HepG2 (cell line): ENCODE data around the gene FBRSL1. TPM values are rescaled to one million over a fixed set of nuclear protein-coding genes. Genes with fewer than 3 reads are reported as not detected.
"Not testable (repeated sequence)": the region's sequence is repeated elsewhere in the genome, so short reads cannot be mapped to it uniquely, and the experiment has no call there.

Experiments used
- ATAC-seq: fragments of 200-7000 bp; cut with Tn5 transposase; 3 replicates; pipeline ENCODE4 v1.9.1; 2020; ENCODE audit warnings: mild to moderate bottlenecking, moderate library complexity
- BruUV-seq: library from RNA; stranded (reverse); fragments of 400-500 nt; replicated peaks from 2 replicates; lab custom pipeline; 2021; lab: Mats Ljungman, UMichigan
- CTCF ChIA-PET: fragments of 300-600 bp; formaldehyde crosslinking; extraction: SDS; loops from one replicate; lab custom pipeline; 2021; ENCODE audit warnings: low total read pairs, inconsistent platforms, low intra/inter-chr PET ratio; lab: Yijun Ruan, JAX
- POLR2A ChIA-PET: fragments of 350-600 bp; sonication (Branson Sonifier 250); formaldehyde crosslinking; loops from one replicate; lab custom pipeline; 2020; ENCODE audit warnings: antibody characterized with exemption, inconsistent platforms; lab: Yijun Ruan, JAX
- DNase-seq: peaks from one replicate; pipeline ENCODE4 v3.0.0-alpha.2; 2015; ENCODE audit warnings: low spot score
- FAIRE-seq: peaks from 3 replicates; lab custom pipeline; 2011; peaks lifted over from hg19 to GRCh38; lab: Jason Lieb, UNC
- H2AFZ ChIP-seq: one replicate; pipeline ENCODE4 v1.6.1; 2011; ENCODE audit warnings: low read length, inconsistent platforms
- H3K27ac ChIP-seq: fragments of 300-600 bp; 3 replicates; pipeline ENCODE4 v1.8.0; 2011; ENCODE audit warnings: mixed run types, mild to moderate bottlenecking, mixed read lengths, low read length, inconsistent platforms; ENCODE audit not compliant: insufficient read depth; ENCODE audit errors: extremely low read length
- H3K27me3 ChIP-seq, 2 experiments: fragments of 200-600 bp in 1 of 2; 2 replicates in 1 of 2; 3 replicates in 1 of 2; pipeline versions ENCODE4 v1.6.0 to v1.8.0; 2011; ENCODE audit warnings: low read length in 2 of 2, mild to moderate bottlenecking in 2 of 2, moderate library complexity in 2 of 2, inconsistent platforms in 1 of 2; ENCODE audit not compliant: insufficient read depth in 2 of 2, control insufficient read depth in 1 of 2
- H3K36me3 ChIP-seq, 2 experiments: fragments of 200-600 bp in 1 of 2; replicated peaks in 1 of 2; 2 replicates in 1 of 2; 3 replicates in 1 of 2; pipeline versions ENCODE4 v1.5.1 to v1.8.0; 2011; ENCODE audit warnings: low read length in 2 of 2, inconsistent platforms in 1 of 2; ENCODE audit not compliant: insufficient read depth in 2 of 2, control insufficient read depth in 1 of 2
- H3K4me1 ChIP-seq: 2 replicates; pipeline ENCODE4 v1.5.1; 2012; ENCODE audit warnings: low read length, inconsistent platforms; ENCODE audit not compliant: insufficient read depth
- H3K4me2 ChIP-seq: 2 replicates; pipeline ENCODE4 v1.6.0; 2011; ENCODE audit warnings: low read depth, low read length, inconsistent platforms
- H3K4me3 ChIP-seq, 3 experiments: fragments of 200-600 bp in 1 of 3; sonication (generic), shearing (Covaris generic) in 1 of 3; replicated peaks in 1 of 3; 2 replicates each; pipeline ENCODE4 v1.5.1; 2011 to 2016; ENCODE audit warnings: low read length in 3 of 3, inconsistent platforms in 2 of 3, low read depth in 2 of 3, mild to moderate bottlenecking in 2 of 3, control low read depth in 1 of 3, mixed read lengths in 1 of 3; ENCODE audit not compliant: insufficient read depth in 1 of 3
- H3K79me2 ChIP-seq: one replicate; pipeline ENCODE4 v1.6.1; 2011; ENCODE audit warnings: low read length, inconsistent platforms; ENCODE audit not compliant: insufficient read depth
- H3K9ac ChIP-seq: 2 replicates; pipeline ENCODE4 v1.6.0; 2011; ENCODE audit warnings: mild to moderate bottlenecking, low read depth, low read length, inconsistent platforms; ENCODE audit not compliant: insufficient read depth
- H3K9me3 ChIP-seq: 2 replicates; pipeline ENCODE4 v1.5.1; 2012; ENCODE audit warnings: mild to moderate bottlenecking, low read length
- H4K20me1 ChIP-seq: 2 replicates; pipeline ENCODE4 v1.6.0; 2011; ENCODE audit warnings: inconsistent platforms, mild to moderate bottlenecking, low read length, moderate library complexity; ENCODE audit not compliant: insufficient read depth
- CEBPG ChIP-seq: IDR thresholded peaks from 2 replicates; pipeline ENCODE4 v1.6.1; 2016
- HDAC2 ChIP-seq: sonication (generic); formaldehyde crosslinking; IDR thresholded peaks from 2 replicates; pipeline ENCODE4 v1.4.0; 2020; ENCODE audit warnings: missing genetic modification reagents
- JUNB ChIP-seq: sonication (generic); formaldehyde crosslinking; IDR thresholded peaks from 2 replicates; pipeline ENCODE4 v1.8.0; 2022; ENCODE audit warnings: missing genetic modification reagents, mild to moderate bottlenecking, borderline replicate concordance
- NR2F6 ChIP-seq, 2 experiments: IDR thresholded peaks; 2 replicates each; pipeline ENCODE4 v1.6.1; 2016; ENCODE audit warnings: antibody characterized with exemption in 1 of 2, mild to moderate bottlenecking in 1 of 2
- POLR2AphosphoS5 ChIP-seq: IDR thresholded peaks from 2 replicates; pipeline ENCODE4 v1.6.1; 2012; ENCODE audit warnings: low read depth, low read length
- RXRB ChIP-seq: IDR thresholded peaks from 2 replicates; pipeline ENCODE4 v1.6.1; 2016; ENCODE audit warnings: borderline replicate concordance, missing genetic modification reagents, missing compliant biosample characterization
- SALL1 ChIP-seq: sonication (generic); formaldehyde crosslinking; IDR thresholded peaks from 2 replicates; pipeline ENCODE4 v1.8.0; 2022; ENCODE audit warnings: mild to moderate bottlenecking, missing genetic modification reagents
- SOX5 ChIP-seq: IDR thresholded peaks from 2 replicates; pipeline ENCODE4 v1.6.1; 2016; ENCODE audit warnings: borderline replicate concordance
- TBX2 ChIP-seq: sonication (generic); formaldehyde crosslinking; IDR thresholded peaks from 2 replicates; pipeline ENCODE4 v1.5.0; 2020; ENCODE audit warnings: missing genetic modification reagents, mild to moderate bottlenecking, borderline replicate concordance
- ZBTB7B ChIP-seq: sonication (generic); formaldehyde crosslinking; IDR thresholded peaks from 2 replicates; pipeline ENCODE4 v1.4.0; 2020; ENCODE audit warnings: missing genetic modification reagents
- ZFP90 ChIP-seq: sonication (generic); formaldehyde crosslinking; IDR thresholded peaks from 2 replicates; pipeline ENCODE4 v1.8.0; 2022; ENCODE audit warnings: missing genetic modification reagents, mild to moderate bottlenecking, inconsistent platforms, borderline replicate concordance
- ZNF746 ChIP-seq: sonication (generic); formaldehyde crosslinking; IDR thresholded peaks from 2 replicates; pipeline ENCODE4 v1.8.0; 2022; ENCODE audit warnings: mild to moderate bottlenecking, missing genetic modification reagents
- WGBS: methylation state at CpG from one replicate; pipeline ENCODE4 v1.1.6; 2017; ENCODE audit warnings: low lambda C conversion rate; 5-methylcytosine and 5-hydroxymethylcytosine counted together
- in situ Hi-C: cut with HindIII; loops from 2 replicates; pipeline ENCODE4 v1.10.0; 2017; ENCODE audit warnings: low pct_unique_long_range_greater_than_20kb; ENCODE audit not compliant: extremely low pct_ligation_motif_present
- intact Hi-C: fragments of 100-400 bp; cut with micrococcal nuclease; formaldehyde crosslinking; loops from one replicate; pipeline ENCODE4 v1.10.0; 2022; ENCODE audit not compliant: unreplicated experiment
- polyA plus RNA-seq, 8 experiments: library from polyadenylated mRNA; depleted of rRNA in 3 of 8; stranded (reverse) in 7 of 8; unstranded in 1 of 8; fragments of >200 nt; fragmentation: Illumina TruSeq in 4 of 8; extraction: Trizol in 4 of 8; gene quantifications; 2 replicates each; pipeline versions ENCODE4 v1.2.1 to v1.2.3, GENCODE V29; 2011 to 2016; ENCODE audit warnings: low read depth in 4 of 8, missing spikeins in 1 of 8, mixed read lengths in 1 of 8; ENCODE audit not compliant: insufficient read depth in 1 of 8
- total RNA-seq, 5 experiments: library from RNA; depleted of rRNA; stranded (reverse); fragments of >200 nt; fragmentation: Illumina TruSeq; extraction: Trizol; gene quantifications; 2 replicates each; pipeline ENCODE4 v1.2.3, GENCODE V29; 2016; ENCODE audit warnings: low read depth in 1 of 5
- TF ChIP-seq, protein P1 (sequence below): sonication (generic); formaldehyde crosslinking; IDR thresholded peaks from 2 replicates; pipeline ENCODE4 v1.5.1; 2020; ENCODE audit warnings: mild to moderate bottlenecking, moderate library complexity, missing genetic modification reagents
- TF ChIP-seq, protein P2 (sequence below): sonication (generic); formaldehyde crosslinking; IDR thresholded peaks from 2 replicates; pipeline ENCODE4 v1.4.0; 2020; ENCODE audit warnings: missing genetic modification reagents
- TF ChIP-seq, protein P3 (sequence below): IDR thresholded peaks from 2 replicates; pipeline ENCODE4 v1.6.1; 2016
- TF ChIP-seq, protein P4 (sequence below): sonication (generic); formaldehyde crosslinking; IDR thresholded peaks from 2 replicates; pipeline ENCODE4 v1.4.0; 2020; ENCODE audit warnings: missing genetic modification reagents
- TF ChIP-seq, protein P5 (sequence below): IDR thresholded peaks from 2 replicates; pipeline ENCODE4 v1.6.1; 2016; ENCODE audit warnings: missing genetic modification reagents, missing compliant biosample characterization

FBRSL1 gene
- total and polyA plus RNA-seq, 2 of the 13 experiments (the other 11 are each of a cell fraction or from before 2014, with no cell fraction given): 3.6 to 7.9 TPM

DNA sequence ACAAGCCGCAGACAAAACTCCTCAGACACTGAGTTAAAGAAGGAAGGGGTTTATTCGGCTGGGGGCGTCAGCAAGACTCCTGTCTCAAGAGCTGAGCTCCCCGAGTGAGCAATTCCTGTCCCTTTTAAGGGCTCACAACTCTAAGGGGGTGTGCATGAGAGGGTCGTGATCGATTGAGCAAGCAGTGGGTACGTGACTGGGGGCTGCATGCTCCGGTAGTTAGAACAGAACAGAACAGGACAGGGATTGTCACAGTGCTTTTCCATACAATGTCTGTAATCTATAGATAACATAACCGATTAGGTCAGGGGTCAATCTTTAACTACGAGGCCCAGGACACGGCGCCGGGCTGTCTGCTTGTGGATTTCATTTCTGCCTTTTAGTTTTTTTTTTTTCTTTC is 49.5 kb upstream of the FBRSL1 start:
- H3K79me2 ChIP-seq, H4K20me1 ChIP-seq, H3K9ac ChIP-seq, FAIRE-seq, H3K4me3 ChIP-seq, ATAC-seq, H3K27ac ChIP-seq, in situ Hi-C loops, CTCF ChIA-PET, POLR2A ChIA-PET, BruUV-seq, H3K4me2 ChIP-seq, H3K36me3 ChIP-seq, H3K9me3 ChIP-seq, intact Hi-C loops, H2AFZ ChIP-seq: not testable (repeated sequence)
- DNase-seq: peak; percentile 22
- H3K27me3 ChIP-seq: peaks cover 7 to 47% of the 10 kb centered on the region in 2 experiments
- WGBS: 14% methylated on average over 13 of the region's 13 CpGs
- peaks cover 73% of the 10 kb centered on the region for H3K4me1 ChIP-seq
- TF ChIP-seq, protein P1, sequence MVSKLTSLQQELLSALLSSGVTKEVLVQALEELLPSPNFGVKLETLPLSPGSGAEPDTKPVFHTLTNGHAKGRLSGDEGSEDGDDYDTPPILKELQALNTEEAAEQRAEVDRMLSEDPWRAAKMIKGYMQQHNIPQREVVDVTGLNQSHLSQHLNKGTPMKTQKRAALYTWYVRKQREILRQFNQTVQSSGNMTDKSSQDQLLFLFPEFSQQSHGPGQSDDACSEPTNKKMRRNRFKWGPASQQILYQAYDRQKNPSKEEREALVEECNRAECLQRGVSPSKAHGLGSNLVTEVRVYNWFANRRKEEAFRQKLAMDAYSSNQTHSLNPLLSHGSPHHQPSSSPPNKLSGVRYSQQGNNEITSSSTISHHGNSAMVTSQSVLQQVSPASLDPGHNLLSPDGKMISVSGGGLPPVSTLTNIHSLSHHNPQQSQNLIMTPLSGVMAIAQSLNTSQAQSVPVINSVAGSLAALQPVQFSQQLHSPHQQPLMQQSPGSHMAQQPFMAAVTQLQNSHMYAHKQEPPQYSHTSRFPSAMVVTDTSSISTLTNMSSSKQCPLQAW: peak; percentile 48; the same call in 1 of the 2 replicates
- TF ChIP-seq POLR2AphosphoS5 (peak; percentile 34; the same call in 1 of the 2 replicates), ZBTB7B (CRISPR knock-in tag) (peak; percentile 90), NR2F6 (IDR thresholded peaks at IDR 0.05) (peak; percentile 65; the same call in 1 of the 2 replicates), NR2F6 (CRISPR knock-in tag; IDR thresholded peaks at IDR 0.05) (peak; percentile 69; the same call in 1 of the 2 replicates), ZFP90 (CRISPR knock-in tag) (0 out of 2 replicates have a peak, but pooled peaks have one; percentile 66), JUNB (peak; percentile 53; the same call in 1 of the 2 replicates), HDAC2 (CRISPR knock-in tag) (peak; percentile 34; the same call in 1 of the 2 replicates), SOX5 (peak; percentile 55; the same call in 1 of the 2 replicates), CEBPG (CRISPR knock-in tag) (peak; percentile 68), SALL1 (peak; percentile 69), RXRB (CRISPR knock-in tag) (peak; percentile 54; the same call in 1 of the 2 replicates), ZNF746 (CRISPR knock-in tag) (peak; percentile 66; the same call in 1 of the 2 replicates), TBX2 (CRISPR knock-in tag) (0 out of 2 replicates have a peak, but pooled peaks have one; percentile 29)
- TF ChIP-seq, protein P2, sequence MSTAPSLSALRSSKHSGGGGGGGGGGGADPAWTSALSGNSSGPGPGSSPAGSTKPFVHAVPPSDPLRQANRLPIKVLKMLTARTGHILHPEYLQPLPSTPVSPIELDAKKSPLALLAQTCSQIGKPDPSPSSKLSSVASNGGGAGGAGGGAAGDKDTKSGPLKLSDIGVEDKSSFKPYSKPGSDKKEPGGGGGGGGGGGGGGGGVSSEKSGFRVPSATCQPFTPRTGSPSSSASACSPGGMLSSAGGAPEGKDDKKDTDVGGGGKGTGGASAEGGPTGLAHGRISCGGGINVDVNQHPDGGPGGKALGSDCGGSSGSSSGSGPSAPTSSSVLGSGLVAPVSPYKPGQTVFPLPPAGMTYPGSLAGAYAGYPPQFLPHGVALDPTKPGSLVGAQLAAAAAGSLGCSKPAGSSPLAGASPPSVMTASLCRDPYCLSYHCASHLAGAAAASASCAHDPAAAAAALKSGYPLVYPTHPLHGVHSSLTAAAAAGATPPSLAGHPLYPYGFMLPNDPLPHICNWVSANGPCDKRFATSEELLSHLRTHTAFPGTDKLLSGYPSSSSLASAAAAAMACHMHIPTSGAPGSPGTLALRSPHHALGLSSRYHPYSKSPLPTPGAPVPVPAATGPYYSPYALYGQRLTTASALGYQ: 0 out of 2 replicates have a peak, but pooled peaks have one; percentile 26
- TF ChIP-seq, protein P3, sequence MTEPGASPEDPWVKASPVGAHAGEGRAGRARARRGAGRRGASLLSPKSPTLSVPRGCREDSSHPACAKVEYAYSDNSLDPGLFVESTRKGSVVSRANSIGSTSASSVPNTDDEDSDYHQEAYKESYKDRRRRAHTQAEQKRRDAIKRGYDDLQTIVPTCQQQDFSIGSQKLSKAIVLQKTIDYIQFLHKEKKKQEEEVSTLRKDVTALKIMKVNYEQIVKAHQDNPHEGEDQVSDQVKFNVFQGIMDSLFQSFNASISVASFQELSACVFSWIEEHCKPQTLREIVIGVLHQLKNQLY (CRISPR knock-in tag): peak; percentile 86; the same call in 1 of the 2 replicates
- TF ChIP-seq, protein P4, sequence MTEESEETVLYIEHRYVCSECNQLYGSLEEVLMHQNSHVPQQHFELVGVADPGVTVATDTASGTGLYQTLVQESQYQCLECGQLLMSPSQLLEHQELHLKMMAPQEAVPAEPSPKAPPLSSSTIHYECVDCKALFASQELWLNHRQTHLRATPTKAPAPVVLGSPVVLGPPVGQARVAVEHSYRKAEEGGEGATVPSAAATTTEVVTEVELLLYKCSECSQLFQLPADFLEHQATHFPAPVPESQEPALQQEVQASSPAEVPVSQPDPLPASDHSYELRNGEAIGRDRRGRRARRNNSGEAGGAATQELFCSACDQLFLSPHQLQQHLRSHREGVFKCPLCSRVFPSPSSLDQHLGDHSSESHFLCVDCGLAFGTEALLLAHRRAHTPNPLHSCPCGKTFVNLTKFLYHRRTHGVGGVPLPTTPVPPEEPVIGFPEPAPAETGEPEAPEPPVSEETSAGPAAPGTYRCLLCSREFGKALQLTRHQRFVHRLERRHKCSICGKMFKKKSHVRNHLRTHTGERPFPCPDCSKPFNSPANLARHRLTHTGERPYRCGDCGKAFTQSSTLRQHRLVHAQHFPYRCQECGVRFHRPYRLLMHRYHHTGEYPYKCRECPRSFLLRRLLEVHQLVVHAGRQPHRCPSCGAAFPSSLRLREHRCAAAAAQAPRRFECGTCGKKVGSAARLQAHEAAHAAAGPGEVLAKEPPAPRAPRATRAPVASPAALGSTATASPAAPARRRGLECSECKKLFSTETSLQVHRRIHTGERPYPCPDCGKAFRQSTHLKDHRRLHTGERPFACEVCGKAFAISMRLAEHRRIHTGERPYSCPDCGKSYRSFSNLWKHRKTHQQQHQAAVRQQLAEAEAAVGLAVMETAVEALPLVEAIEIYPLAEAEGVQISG (CRISPR knock-in tag): 0 out of 2 replicates have a peak, but pooled peaks have one; percentile 17
- TF ChIP-seq, protein P5, sequence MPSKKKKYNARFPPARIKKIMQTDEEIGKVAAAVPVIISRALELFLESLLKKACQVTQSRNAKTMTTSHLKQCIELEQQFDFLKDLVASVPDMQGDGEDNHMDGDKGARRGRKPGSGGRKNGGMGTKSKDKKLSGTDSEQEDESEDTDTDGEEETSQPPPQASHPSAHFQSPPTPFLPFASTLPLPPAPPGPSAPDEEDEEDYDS (CRISPR knock-in tag): peak; percentile 84
